Retina (tissue), 1 donor: ENCODE results near the gene CHKB.

ENCODE experiments used
- DNase-seq: peaks from one replicate; pipeline ENCODE4 v3.0.0-alpha.2; 2016

The CHKB gene

GRCh38 chr22:50597097-50597496 is 14.4 kb upstream of the CHKB start:
- no peak for DNase-seq

DNA sequence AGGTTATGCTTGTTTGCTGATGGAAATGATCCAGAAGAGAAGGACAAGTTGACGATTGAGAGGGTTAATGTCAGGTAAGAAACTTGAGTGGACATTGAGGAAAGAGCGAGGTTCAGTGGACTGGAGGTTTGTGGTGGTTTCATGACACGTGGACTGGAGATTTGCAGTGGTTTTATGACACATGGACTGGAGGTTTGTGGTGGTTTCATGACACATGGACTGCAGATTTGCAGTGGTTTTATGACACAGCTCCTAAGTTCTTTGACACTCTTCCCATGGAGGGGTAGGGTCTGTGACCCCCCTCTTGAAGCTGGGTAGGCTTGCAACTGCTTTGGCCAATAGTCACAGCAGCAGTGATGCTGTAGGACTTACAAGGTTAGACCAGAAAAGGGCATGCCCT is 12.5 kb upstream of the CHKB start:
- no peak for DNase-seq

- no peak for DNase-seq
Measured at GRCh38 chr22:50587407-50587806, 4.8 kb upstream of the CHKB start.

DNA sequence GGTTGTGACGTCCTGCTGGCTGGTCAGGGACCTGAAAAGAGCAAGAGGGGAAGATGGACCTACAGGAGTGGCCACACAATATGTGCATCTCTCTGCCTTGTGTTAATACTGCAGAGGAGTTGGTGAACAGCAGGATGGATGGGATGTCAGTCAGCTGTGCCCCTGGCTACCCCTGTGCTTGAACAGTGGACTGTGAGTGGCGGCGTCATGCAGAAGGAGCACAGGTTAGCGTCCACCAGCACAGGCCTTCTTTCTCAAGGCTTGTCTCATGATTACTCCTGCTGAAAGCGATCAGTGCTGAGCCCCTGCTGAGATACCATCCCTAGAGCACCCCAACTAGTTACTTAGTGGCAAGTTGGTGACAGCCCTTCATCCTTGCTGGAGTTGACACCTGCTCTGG is 3.8 kb upstream of the CHKB start:
- DNase-seq = no peak

DNA sequence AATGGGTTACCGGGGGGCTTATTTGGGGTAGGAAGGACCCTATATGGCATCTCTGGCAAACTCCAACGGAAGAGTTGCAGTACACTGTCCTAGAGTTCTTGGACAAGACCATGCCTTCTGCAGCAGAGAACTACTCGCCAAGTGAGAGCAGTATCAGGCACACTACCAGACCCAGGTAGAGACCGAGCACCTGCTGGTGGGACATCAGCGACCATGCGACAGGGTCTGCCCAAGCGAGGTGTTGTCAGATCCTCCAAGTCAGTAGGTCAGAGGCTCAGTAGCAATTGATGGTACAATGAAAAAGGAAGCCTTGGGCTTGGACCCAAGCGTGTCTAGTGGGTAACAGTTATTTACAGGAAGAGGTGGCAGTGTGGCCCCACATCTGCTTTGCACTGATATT is 3.1 kb upstream of the CHKB start:
- no peak for DNase-seq

GRCh38 chr22:50585238-50585637 is 2.6 kb upstream of the CHKB start:
- no peak for DNase-seq

- DNase-seq = no peak
Measured at GRCh38 chr22:50584106-50585096, 1.8 kb upstream of the CHKB start.

- DNase-seq = no peak
Measured at GRCh38 chr22:50583294-50583861, 729 bp upstream of the CHKB start.

GRCh38 chr22:50581950-50582492 is 628 bp downstream of the CHKB start:
- DNase-seq = peak; percentile 42

- no peak for DNase-seq
Measured at GRCh38 chr22:50581031-50581949, 1.4 kb downstream of the CHKB start.

- DNase-seq = no peak
Measured at GRCh38 chr22:50579752-50580151, 2.9 kb downstream of the CHKB start.

GRCh38 chr22:50578776-50579310 is 3.8 kb downstream of the CHKB start:
- DNase-seq = no peak

DNA sequence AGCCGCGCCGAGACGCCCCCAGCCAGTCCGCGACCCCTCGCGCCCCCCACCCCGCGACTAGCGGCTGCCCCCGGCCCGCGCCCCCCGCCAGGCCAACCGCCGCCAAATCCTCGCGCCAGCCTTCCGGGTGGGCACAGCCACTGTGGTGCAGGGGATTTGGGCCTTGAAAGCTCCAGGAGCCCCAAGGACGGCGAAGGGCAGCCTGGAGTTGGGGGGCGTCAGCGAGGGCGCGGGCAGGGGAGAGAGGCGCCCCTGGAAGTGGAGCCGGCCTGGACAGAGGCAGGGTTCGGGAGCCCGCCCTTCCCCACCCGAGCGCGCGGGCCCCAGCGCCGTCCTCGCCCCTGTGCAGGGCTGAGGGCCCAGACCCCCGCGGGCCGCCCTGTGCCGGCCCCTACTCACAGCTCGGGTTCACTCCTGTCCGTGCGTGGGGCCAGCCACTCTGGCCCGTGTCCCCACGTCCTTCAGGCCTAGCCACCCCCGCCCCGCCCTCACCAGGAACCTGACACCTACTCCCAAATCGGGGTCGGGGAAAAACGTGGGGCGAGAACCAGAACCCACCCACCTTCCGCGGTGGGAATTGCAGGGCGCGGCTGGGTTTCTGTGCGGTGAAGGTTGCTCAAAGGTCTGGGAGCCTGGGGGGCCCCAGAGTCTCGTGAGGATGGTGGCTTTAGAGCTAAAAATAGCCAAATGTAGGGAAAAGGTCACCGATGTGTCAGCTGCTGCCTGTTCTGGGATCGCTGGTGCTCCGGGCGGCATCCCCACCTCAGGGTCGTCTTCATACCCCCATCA is 4.5 kb downstream of the CHKB start, which contains the start of gene CPT1B:
TSS of gene CPT1B (minus strand) at position 441 of the 789 bp plus-strand sequence. CDS start 512 bp downstream, outside the sequence.
- no peak for DNase-seq

DNA sequence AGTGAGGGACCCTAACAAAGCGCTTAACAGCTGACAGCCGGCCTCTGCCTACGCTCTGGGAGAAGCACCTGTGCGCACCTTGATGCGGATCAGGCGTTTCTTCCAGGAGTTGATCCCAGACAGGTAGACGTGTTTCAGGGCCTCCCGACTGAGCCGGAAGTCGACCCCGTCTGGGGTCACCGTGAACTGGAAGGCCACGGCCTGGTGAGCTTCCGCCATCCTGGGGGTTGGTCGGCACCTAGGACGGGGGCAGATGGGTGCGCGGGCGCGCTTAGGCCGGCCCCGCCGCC is 5.0 kb downstream of the CHKB start:
- DNase-seq = no peak

- DNase-seq = no peak
Measured at GRCh38 chr22:50576806-50577696, 5.6 kb downstream of the CHKB start.

DNA sequence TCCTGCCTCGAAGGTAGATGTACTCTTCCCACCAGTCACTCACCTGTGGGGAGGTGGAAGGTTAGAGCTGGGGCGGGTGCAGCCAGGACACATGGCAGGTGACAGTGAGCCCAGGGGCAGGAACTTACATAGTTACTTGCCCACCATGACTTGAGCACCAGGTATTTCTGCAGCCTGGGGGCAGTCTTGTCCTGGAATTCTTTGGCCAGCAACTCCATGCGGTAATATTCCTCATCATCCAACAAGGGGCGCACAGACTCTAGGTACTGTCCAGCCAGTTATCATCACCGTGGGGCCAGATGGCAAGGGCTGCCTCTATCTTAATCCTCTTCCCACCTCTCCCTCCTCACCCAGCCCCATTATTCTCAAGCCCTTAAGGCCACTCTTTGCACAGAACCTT is 6.6 kb downstream of the CHKB start:
- peak; percentile 43 for DNase-seq

GRCh38 chr22:50575426-50575941 is 7.2 kb downstream of the CHKB start:
- DNase-seq = no peak

DNA sequence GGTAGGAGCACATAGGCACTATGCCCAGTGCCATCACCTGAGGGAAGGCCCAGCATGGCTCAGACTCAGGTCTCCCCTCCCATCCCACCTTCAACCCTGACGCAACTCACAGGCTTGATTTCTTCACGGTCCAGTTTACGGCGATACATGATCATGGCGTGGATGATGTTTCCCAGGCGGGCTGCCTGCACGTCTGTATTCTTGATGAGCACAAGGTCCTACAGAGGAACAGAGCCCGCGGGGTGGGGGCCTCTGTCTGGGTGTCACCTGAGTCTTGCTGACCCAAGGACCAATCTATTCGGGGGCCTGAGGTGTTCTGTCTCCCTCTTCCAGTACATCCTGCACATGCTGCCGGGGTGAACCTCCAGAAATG is 8.3 kb downstream of the CHKB start:
- DNase-seq = no peak

DNA sequence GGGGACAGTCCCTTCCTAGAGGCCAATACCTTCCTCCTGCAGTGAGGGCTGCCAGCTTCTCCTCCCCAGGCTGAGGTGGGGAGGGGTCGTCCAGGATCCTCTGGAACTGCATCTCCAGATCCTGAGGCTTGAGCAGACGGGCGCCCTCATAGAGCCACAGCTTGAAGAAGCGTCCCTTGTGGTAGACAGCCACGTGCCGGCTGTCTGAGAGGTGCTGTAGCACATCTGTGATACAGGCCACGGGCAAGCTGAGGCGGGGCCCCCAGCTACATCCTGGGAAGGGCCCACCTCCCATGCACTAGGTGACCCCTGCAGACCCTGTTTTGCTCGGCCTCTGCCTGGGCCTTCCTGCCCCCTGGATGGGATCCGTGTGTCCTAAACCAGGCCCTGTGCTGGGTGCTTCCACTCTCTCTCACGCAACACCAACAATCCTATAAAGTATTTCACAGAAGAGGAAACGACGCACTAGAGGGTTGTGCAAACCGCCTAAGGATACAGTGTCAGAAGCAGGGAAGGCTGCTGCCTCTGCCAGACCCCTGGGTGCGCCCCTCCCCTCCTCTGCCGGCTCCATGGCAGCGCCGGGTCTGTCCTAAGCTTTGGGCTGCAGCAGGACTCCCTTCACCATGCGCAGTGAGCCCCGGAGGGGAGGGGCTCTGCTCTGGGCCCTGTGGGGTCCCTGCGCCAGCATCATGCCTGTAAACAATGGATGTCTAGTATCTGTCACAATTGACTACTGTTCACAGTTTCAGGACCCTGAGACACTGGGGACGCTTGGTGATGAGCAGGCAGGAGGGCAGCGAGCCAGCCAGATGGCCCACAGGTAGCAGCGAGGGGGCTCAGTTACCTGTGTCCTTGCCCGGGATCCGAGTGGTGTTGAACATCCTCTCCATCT is 8.9 kb downstream of the CHKB start:
- no peak for DNase-seq

DNA sequence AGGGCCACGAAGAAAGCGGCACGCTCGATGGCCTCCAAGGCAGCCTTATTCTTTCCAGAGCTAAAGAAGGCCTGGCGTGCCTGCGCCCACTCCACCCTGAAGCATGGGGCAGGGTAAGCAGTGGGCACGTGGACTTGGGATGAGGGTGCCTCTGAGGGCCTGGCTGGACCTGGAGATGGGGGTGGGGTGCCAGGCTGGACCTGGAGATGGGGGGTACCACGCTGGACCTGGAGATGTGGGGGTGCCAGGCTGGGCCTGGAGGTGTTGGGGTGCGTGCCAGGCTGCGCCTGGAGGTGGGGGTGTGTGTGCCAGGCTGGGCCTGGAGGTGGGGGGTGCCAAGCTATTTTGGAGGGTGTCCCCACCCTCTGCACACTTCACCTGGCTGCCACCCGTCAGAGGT is 9.7 kb downstream of the CHKB start:
- no peak for DNase-seq
